Activated B cell treated with CpG ODN at 0.5 μM for 24 hours (primary cell): Measurements from ENCODE around the gene LRRC27. TPM values are rescaled to one million over a fixed set of nuclear protein-coding genes. Genes with fewer than 3 reads are reported as not detected.
A peak's percentile ranks its signal among the peaks of the same experiment; 100 is the strongest.

Experiments
- ATAC-seq: fragments of 200-7000 bp; cut with Tn5 transposase; one replicate; pipeline ENCODE4 v1.10.0; 2021; ENCODE audit warnings: low read depth, mild to moderate bottlenecking, moderate library complexity
- CTCF ChIA-PET: fragments of 350-600 bp; sonication (Branson Sonifier 250); formaldehyde crosslinking; loops from one replicate; lab custom pipeline; 2021; ENCODE audit warnings: antibody characterized with exemption; lab: Charles Lee
- POLR2A ChIA-PET: fragments of 350-600 bp; sonication (Branson Sonifier 250); formaldehyde crosslinking; loops from one replicate; lab custom pipeline; 2021; ENCODE audit warnings: antibody characterized with exemption; lab: Charles Lee
- DNase-seq: peaks from one replicate; pipeline ENCODE4 v3.0.0; 2022
- H3K27ac Mint-ChIP-seq: one replicate; pipeline ENCODE4 v1.8.0; 2020; ENCODE audit warnings: mixed read lengths
- H3K27me3 Mint-ChIP-seq: one replicate; pipeline ENCODE4 v1.8.0; 2021; ENCODE audit warnings: mixed read lengths
- H3K36me3 Mint-ChIP-seq: one replicate; pipeline ENCODE4 v1.8.0; 2021; ENCODE audit warnings: low read depth, mixed read lengths
- H3K4me1 Mint-ChIP-seq: one replicate; pipeline ENCODE4 v1.8.0; 2021; ENCODE audit warnings: mixed read lengths
- H3K4me3 Mint-ChIP-seq: one replicate; pipeline ENCODE4 v1.8.0; 2020; ENCODE audit warnings: mild to moderate bottlenecking, mixed read lengths
- H3K9me3 Mint-ChIP-seq: one replicate; pipeline ENCODE4 v1.8.0; 2020; ENCODE audit warnings: mixed read lengths
- CTCF ChIP-seq: fragments of 200-600 bp; IDR thresholded peaks from one replicate; pipeline ENCODE4 v1.8.0; 2022; ENCODE audit warnings: antibody characterized with exemption, mild to moderate bottlenecking
- intact Hi-C: fragments of 100-400 bp; cut with micrococcal nuclease; formaldehyde crosslinking; loops from one replicate; pipeline ENCODE4 v1.15.1; 2024
- total RNA-seq: library from RNA; stranded (reverse); gene quantifications from 2 replicates; pipeline ENCODE4 v1.2.3, GENCODE V29; 2022

Gene LRRC27
- total RNA-seq, 1 donor from 2014 or later, result 15.2 TPM

DNA sequence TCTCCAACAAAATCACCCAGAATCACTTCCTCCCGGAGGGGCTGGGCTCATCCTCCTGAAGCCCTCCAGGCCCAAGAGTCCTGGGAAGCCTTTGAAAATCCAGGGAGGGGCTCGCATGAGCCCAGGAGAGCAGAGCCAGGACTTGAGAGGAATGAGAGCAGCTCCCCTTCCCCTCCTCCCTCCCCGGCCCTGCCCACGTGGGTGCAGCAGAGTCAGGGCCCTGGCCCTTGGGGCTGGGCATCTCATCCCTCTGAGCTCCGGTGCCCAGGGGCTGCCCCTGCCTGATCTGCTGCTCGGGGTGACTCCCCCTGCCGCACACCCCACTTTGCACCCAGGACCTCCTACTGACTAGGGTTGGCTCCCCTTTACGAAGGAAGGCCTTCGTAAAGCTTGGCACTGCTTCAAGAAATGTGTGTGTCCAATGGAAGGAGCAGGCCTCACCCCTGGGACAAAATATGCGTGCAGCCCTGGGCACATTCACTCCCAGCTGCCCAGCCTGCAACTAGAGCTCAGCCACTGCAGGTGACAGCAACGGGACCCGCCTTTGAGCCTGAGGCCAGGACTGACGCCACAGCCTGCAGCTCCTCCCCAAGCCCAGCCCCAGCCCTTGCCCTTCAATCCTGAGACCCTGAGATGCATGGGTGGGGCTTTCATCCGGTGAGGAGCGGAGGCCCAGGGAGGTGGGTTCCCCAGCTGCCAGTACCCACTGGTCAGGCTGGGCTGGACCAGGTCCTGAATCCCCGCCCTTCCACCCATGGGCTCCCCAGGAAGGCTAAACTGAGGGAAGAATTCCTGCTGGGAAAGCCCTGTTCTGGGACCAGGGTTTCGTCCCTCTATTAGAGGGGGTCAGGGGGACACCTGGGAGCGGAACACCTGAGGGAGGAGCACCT is 86.8 kb downstream of the LRRC27 start:
- H3K4me1 Mint-ChIP-seq, result peaks cover 70% of the 10 kb centered on the region
- ATAC-seq (peak; percentile 7), DNase-seq (no peak)
- peak overlapping the region; percentile 44 for H3K4me3 Mint-ChIP-seq
- CTCF ChIA-PET, result interaction anchor here (1.1 kb wide), 1 partner anchor 25 kb away, joined by 5 read pairs; no protein-coding TSS in a partner anchor
- no peaks in the 10 kb centered on the region for H3K27me3 Mint-ChIP-seq
- no peaks in the 10 kb centered on the region for H3K9me3 Mint-ChIP-seq
- intact Hi-C loops, result no loop called here
- TF ChIP-seq CTCF, result no peak
- H3K36me3 Mint-ChIP-seq, result peaks cover 7% of the 10 kb centered on the region
- H3K27ac Mint-ChIP-seq, result peak overlapping the region; percentile 89
- POLR2A ChIA-PET, result interaction anchor here (1.1 to 6.0 kb wide), 2 partner anchors 21 to 31 kb away, joined by 3 to 41 read pairs; partner anchors contain the start of gene PWWP2B

DNA sequence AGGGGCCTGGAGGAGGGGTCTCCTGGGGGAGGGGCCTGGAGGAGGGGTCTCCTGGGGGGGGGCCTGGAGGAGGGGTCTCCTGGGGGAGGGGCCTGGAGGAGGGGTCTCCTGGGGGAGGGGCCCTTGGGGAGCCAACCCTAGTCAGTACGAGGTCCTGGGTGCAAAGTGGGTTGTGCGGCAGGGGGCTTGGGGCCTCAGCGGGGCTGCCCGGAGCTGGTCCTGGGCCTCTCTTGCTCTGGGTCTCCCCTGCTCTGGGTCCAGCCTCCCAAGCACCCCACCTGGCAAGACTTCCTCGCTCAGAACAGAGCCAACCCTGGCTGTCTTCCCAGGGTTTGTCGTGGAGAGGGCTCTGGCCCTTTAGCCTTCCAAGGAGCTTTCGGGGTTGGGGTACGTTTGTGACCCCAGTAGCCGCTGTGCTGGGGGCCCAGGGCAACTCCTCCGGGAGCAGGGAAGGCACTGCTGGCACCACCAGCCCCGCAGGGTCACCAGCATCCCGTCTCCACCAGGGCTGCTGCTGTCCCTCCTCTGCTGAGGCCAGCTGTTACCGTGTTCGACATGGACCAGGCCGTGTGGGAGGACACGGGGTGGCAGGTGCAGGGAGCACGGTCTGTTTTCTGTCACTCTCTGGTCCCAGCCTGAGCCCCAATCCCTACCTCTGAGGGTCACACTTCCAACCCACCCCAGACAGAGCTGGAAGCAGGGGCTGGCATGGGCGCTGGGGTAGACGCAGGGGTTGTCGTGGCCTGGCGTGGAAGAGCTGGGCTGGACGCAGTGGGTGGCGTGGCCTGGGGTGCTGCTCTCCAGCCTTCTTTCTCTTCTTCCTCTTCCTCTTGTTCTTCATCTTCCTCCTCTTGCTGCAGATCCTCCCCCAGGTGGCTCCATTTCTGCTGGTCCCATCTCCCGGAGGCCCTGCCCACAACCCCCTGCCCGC is 87.8 kb downstream of the LRRC27 start:
- intact Hi-C loops, result loop anchor here (5.0 kb wide), 1 partner anchor 33 kb away; no protein-coding TSS in a partner anchor
- H3K27me3 Mint-ChIP-seq, result no peaks in the 10 kb centered on the region
- DNase-seq (no peak), ATAC-seq (no peak)
- ChIA-PET CTCF (interaction anchor here (3.2 kb wide), 1 partner anchor 24 kb away, joined by 15 read pairs; no protein-coding TSS in a partner anchor), POLR2A (interaction anchor here (1.0 to 6.0 kb wide), 5 partner anchors 9 to 120 kb away, joined by 3 to 41 read pairs (median 4); partner anchors contain the start of gene PWWP2B)
- peak overlapping the region; percentile 86 for H3K27ac Mint-ChIP-seq
- no peak for TF ChIP-seq CTCF
- H3K4me1 Mint-ChIP-seq, result peaks cover 70% of the 10 kb centered on the region
- peaks cover 7% of the 10 kb centered on the region for H3K36me3 Mint-ChIP-seq
- peak overlapping the region; percentile 38 for H3K4me3 Mint-ChIP-seq
- no peaks in the 10 kb centered on the region for H3K9me3 Mint-ChIP-seq

DNA sequence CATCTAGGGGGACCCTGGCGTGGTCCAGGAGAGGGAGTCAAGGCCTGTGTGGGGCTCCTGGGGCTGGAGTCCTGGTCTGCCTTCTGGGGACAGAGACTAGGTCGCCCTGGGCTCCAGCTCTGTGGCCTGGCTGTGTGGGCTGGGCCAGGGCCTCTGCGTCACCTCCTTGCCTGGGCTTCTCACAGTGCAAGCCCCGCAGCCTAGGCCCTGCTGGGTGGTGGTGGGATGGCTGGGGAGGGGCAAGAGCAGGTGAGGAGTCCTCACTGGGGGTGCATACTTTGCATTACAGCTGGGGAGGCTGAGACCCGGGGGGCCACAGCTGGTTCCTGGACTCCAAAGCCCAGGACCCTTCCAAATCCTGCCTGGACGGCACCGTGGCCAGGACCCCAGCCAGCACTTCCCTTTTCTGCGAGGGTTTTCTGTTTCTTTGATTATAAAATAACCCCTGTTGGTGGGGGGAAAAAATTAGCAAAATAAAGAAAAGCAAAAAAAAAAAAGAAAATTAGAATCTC is 88.5 kb downstream of the LRRC27 start:
- H3K36me3 Mint-ChIP-seq, result peaks cover under 1% of the 10 kb centered on the region
- no peak for TF ChIP-seq CTCF
- DNase-seq (peak; percentile 44), ATAC-seq (peak; percentile 16)
- peaks cover 65% of the 10 kb centered on the region for H3K4me1 Mint-ChIP-seq
- no peaks in the 10 kb centered on the region for H3K9me3 Mint-ChIP-seq
- H3K27ac Mint-ChIP-seq, result peak overlapping the region; percentile 86
- ChIA-PET CTCF (interaction anchor here (0.7 to 3.2 kb wide), 3 partner anchors 21 to 26 kb away, joined by 3 to 15 read pairs (median 4); no protein-coding TSS in a partner anchor), POLR2A (interaction anchor here (1.0 to 6.0 kb wide), 8 partner anchors 9 to 119 kb away, joined by 3 to 41 read pairs (median 4); partner anchors contain the start of gene PWWP2B)
- H3K27me3 Mint-ChIP-seq, result no peaks in the 10 kb centered on the region
- H3K4me3 Mint-ChIP-seq, result peak overlapping the region; percentile 38
- intact Hi-C loops, result loop anchor here (5.0 kb wide), 1 partner anchor 33 kb away; no protein-coding TSS in a partner anchor

GRCh38 chr10:132420981-132421846 is 89.2 kb downstream of the LRRC27 start:
- intact Hi-C loops, result loop anchor here (1.0 to 5.0 kb wide), 4 partner anchors 13 to 34 kb away; partner anchors contain the start of gene PWWP2B
- ATAC-seq, result peak; percentile 46
- Mint-ChIP-seq H3K4me3 (peak overlapping the region; percentile 38), H3K36me3 (no peaks in the 10 kb centered on the region), H3K27ac (peak overlapping the region; percentile 86), H3K27me3 (no peaks in the 10 kb centered on the region), H3K9me3 (no peaks in the 10 kb centered on the region), H3K4me1 (peaks cover 62% of the 10 kb centered on the region)
- ChIA-PET POLR2A (interaction anchor here (0.6 to 6.0 kb wide), 13 partner anchors 8 to 194 kb away, joined by 3 to 41 read pairs (median 4); partner anchors contain the start of gene PWWP2B), CTCF (interaction anchor here (0.7 to 3.2 kb wide), 5 partner anchors 13 to 25 kb away, joined by 3 to 15 read pairs (median 4); no protein-coding TSS in a partner anchor)
- no peak for TF ChIP-seq CTCF
- DNase-seq, result no peak
